Pancreas (tissue), 10 donors: ENCODE measurements around the gene SAMM50. TPM values are rescaled to one million over a fixed set of nuclear protein-coding genes. Genes with fewer than 3 reads are reported as not detected.

Experiments
- ATAC-seq, 4 donors: fragments of 200-7000 bp; cut with Tn5 transposase; one replicate each; pipeline versions ENCODE4 v1.8.0 to v1.9.1; 2020; ENCODE audit warnings: mild to moderate bottlenecking in 4 of 4, moderate library complexity in 4 of 4
- DNase-seq, 6 donors: peaks; one replicate each; pipeline ENCODE4 v3.0.0-alpha.2; 2020
- FAIRE-seq: peaks from 2 replicates; lab custom pipeline; 2012; peaks lifted over from hg19 to GRCh38; lab: Jason Lieb, UNC
- H3K27ac ChIP-seq, 4 donors: fragments of 200-600 bp; sonication (generic); 1 replicate in 3 of 4; 2 replicates in 1 of 4; pipeline versions ENCODE4 v1.5.0 to v1.8.0; 2020
- H3K27me3 ChIP-seq, 4 donors: fragments of 200-600 bp; one replicate each; pipeline ENCODE4 v1.8.0; 2021
- H3K36me3 ChIP-seq, 3 donors: fragments of 200-600 bp; sonication (generic) in 1 of 3; one replicate each; pipeline versions ENCODE4 v1.5.0 to v1.8.0; 2020 to 2021
- H3K4me1 ChIP-seq, 3 donors: fragments of 200-600 bp; one replicate each; pipeline ENCODE4 v1.8.0; 2021
- H3K4me3 ChIP-seq, 4 donors: fragments of 200-600 bp; sonication (generic) in 2 of 4; one replicate each; pipeline versions ENCODE4 v1.5.0 to v1.8.0; 2020 to 2021
- H3K9me3 ChIP-seq, 4 donors: fragments of 200-600 bp; one replicate each; pipeline ENCODE4 v1.8.0; 2021
- CTCF ChIP-seq, 4 donors: fragments of 200-600 bp; sonication (generic) in 3 of 4; IDR thresholded peaks; one replicate each; pipeline versions ENCODE4 v1.5.0 to v1.8.0; 2021; ENCODE audit warnings: antibody characterized with exemption in 4 of 4
- WGBS, 2 donors: extraction: QIAGEN DNeasy Blood & Tissue Kit; methylation state at CpG; one replicate each; pipeline ENCODE4 v1.1.7; 2013; 5-methylcytosine and 5-hydroxymethylcytosine counted together
- intact Hi-C, 3 donors: fragments of 100-400 bp; cut with DNase I; formaldehyde crosslinking; loops; one replicate each; pipeline versions ENCODE4 v1.11.1 to v1.14.2; 2022
- polyA plus RNA-seq, 2 donors: library from polyadenylated mRNA; stranded (reverse); fragments of 200-250 nt; gene quantifications; one replicate each; pipeline ENCODE4 v1.2.3, GENCODE V29; 2013
- total RNA-seq, 6 donors: library from RNA; stranded (reverse); fragmentation: NEBNext Ultra II Directional in 4 of 6; extraction: Animal tissue kit (Norgen Biotek cat#: 25700) in 4 of 6; gene quantifications; one replicate each; pipeline versions ENCODE4 v1.2.1 to v1.2.4, GENCODE V29; 2021 to 2023
- donor health status: healthy with polysubstance abuse.
- donor health status: DM: no; HTN: no; CAD: no; lungs with moderate emphysema.
- donor health status: DM: no; HTN: no; CAD: no.
- donor health status: control.
- donor health status: control.
- donor health status: Bipolar disorder and iron deficiency.
- donor health status: DM: yes; HTN: yes; CAD: no.
- donor health status: DM: no; HTN: no; CAD: no.
- donor health status: DM: no; HTN: no; CAD: no.
- donor health status: DM: yes; HTN: yes; CAD: no.

SAMM50 gene
- total and polyA plus RNA-seq, 8 donors = 9.1 to 24.4 (median 17.5) TPM

GRCh38 chr22:43964314-43964857 is 9.1 kb downstream of the SAMM50 start:
- Histone ChIP-seq H3K36me3 (peaks cover 0 to 34% (median 13%) of the 10 kb centered on the region in 3 donors), H3K4me3 (no peak overlapping the region), H3K4me1 (no peaks in the 10 kb centered on the region), H3K9me3 (no peaks in the 10 kb centered on the region), H3K27me3 (no peaks in the 10 kb centered on the region), H3K27ac (no peak overlapping the region)
- no peak for ATAC-seq
- 95 to 98% methylated on average over 10 of the region's 10 CpGs for WGBS, 2 donors
- intact Hi-C loops = no loop called here
- no peak for TF ChIP-seq CTCF (IDR thresholded peaks at IDR 0.05)
- no peak for DNase-seq
- no peak for FAIRE-seq

- 94 to 95% methylated on average over 7 of the region's 7 CpGs for WGBS, 2 donors
- no peak overlapping the region for H3K27ac ChIP-seq
- intact Hi-C loops = no loop called here
- no peaks in the 10 kb centered on the region for H3K9me3 ChIP-seq
- no peak for ATAC-seq
- H3K36me3 ChIP-seq = peaks cover 0 to 34% (median 13%) of the 10 kb centered on the region in 3 donors
- no peak overlapping the region for H3K4me3 ChIP-seq
- no peak for DNase-seq
- TF ChIP-seq CTCF (IDR thresholded peaks at IDR 0.05) = no peak
- no peaks in the 10 kb centered on the region for H3K4me1 ChIP-seq
- H3K27me3 ChIP-seq = no peaks in the 10 kb centered on the region
- no peak for FAIRE-seq
Observed at GRCh38 chr22:43967069-43967468, 11.8 kb downstream of the SAMM50 start.

GRCh38 chr22:43968614-43969013 is 13.4 kb downstream of the SAMM50 start:
- peaks cover 0 to 47% (median 23%) of the 10 kb centered on the region in 3 donors for H3K36me3 ChIP-seq
- H3K9me3 ChIP-seq = no peaks in the 10 kb centered on the region
- DNase-seq = no peak
- H3K27me3 ChIP-seq = no peaks in the 10 kb centered on the region
- no peak overlapping the region for H3K4me3 ChIP-seq
- no peak for ATAC-seq
- H3K27ac ChIP-seq = no peak overlapping the region
- FAIRE-seq = no peak
- 96% methylated on average over 7 of the region's 7 CpGs for WGBS, 2 donors
- H3K4me1 ChIP-seq = no peaks in the 10 kb centered on the region
- no peak for TF ChIP-seq CTCF (IDR thresholded peaks at IDR 0.05)
- intact Hi-C loops = no loop called here

GRCh38 chr22:43969021-43969878 is 14.0 kb downstream of the SAMM50 start:
- 91 to 94% methylated on average over 19 of the region's 19 CpGs for WGBS, 2 donors
- Histone ChIP-seq H3K36me3 (peaks cover 0 to 50% (median 18%) of the 10 kb centered on the region in 3 donors), H3K4me3 (no peak overlapping the region), H3K4me1 (no peaks in the 10 kb centered on the region), H3K27me3 (no peaks in the 10 kb centered on the region), H3K9me3 (no peaks in the 10 kb centered on the region), H3K27ac (no peak overlapping the region)
- intact Hi-C loops = no loop called here
- ATAC-seq (no peak), FAIRE-seq (no peak), DNase-seq (no peak)
- TF ChIP-seq CTCF (IDR thresholded peaks at IDR 0.05) = no peak
